Liver (tissue), 9 donors: ENCODE results near the gene IFNGR2. TPM values are rescaled to one million over a fixed set of nuclear protein-coding genes. Genes with fewer than 3 reads are reported as not detected.

ENCODE experiments used
- DNase-seq: peaks from one replicate; pipeline ENCODE4 v3.0.0-alpha.2; 2017; ENCODE audit warnings: low spot score
- H3K27ac ChIP-seq, 2 donors: one replicate each; pipeline ENCODE4 v1.7.0; 2013; ENCODE audit warnings: inconsistent platforms in 2 of 2, low read length in 2 of 2, control low read depth in 1 of 2, low read depth in 1 of 2, mild to moderate bottlenecking in 1 of 2
- H3K27me3 ChIP-seq, 4 donors: one replicate each; pipeline versions ENCODE4 v1.6.1 to v1.7.0; 2013; ENCODE audit warnings: low read length in 3 of 4, inconsistent platforms in 1 of 4, mild to moderate bottlenecking in 1 of 4, moderate library complexity in 1 of 4; ENCODE audit not compliant: control insufficient read depth in 4 of 4, insufficient read depth in 4 of 4
- H3K36me3 ChIP-seq, 4 donors: one replicate each; pipeline versions ENCODE4 v1.6.1 to v1.7.0; 2013; ENCODE audit warnings: low read length in 3 of 4, mild to moderate bottlenecking in 3 of 4, low read depth in 1 of 4, moderate library complexity in 1 of 4; ENCODE audit not compliant: control insufficient read depth in 4 of 4, insufficient read depth in 3 of 4
- H3K4me1 ChIP-seq, 4 donors: one replicate each; pipeline versions ENCODE4 v1.6.1 to v1.7.0; 2013; ENCODE audit warnings: low read length in 3 of 4, mild to moderate bottlenecking in 3 of 4, moderate library complexity in 1 of 4; ENCODE audit not compliant: control insufficient read depth in 4 of 4, insufficient read depth in 4 of 4
- H3K4me3 ChIP-seq, 3 donors: one replicate each; pipeline versions ENCODE4 v1.6.1 to v1.7.0; 2013; ENCODE audit warnings: low read length in 3 of 3, control low read depth in 1 of 3, low read depth in 1 of 3, mild to moderate bottlenecking in 1 of 3
- H3K9ac ChIP-seq, 2 donors: one replicate each; pipeline ENCODE4 v1.7.0; 2013; ENCODE audit warnings: low read length in 2 of 2, mild to moderate bottlenecking in 2 of 2, moderate library complexity in 2 of 2, control low read depth in 1 of 2, low read depth in 1 of 2
- H3K9me3 ChIP-seq, 4 donors: one replicate each; pipeline versions ENCODE4 v1.6.1 to v1.7.0; 2013; ENCODE audit warnings: low read length in 3 of 4; ENCODE audit not compliant: control insufficient read depth in 4 of 4
- ATF3 ChIP-seq: IDR thresholded peaks from 2 replicates; pipeline ENCODE4 v1.6.1; 2016; ENCODE audit warnings: antibody characterized with exemption
- CTCF ChIP-seq: fragments of 150-350 bp; IDR thresholded peaks from 2 replicates; pipeline ENCODE4 v1.5.1; 2017; ENCODE audit warnings: improper control_type of control experiment, low read depth, low read length; ENCODE audit not compliant: missing input control
- EGR1 ChIP-seq, 2 donors: IDR thresholded peaks; 2 replicates each; pipeline ENCODE4 v1.6.1; 2016 to 2018; ENCODE audit warnings: antibody characterized with exemption in 2 of 2, low read depth in 2 of 2
- FOXA1 ChIP-seq: IDR thresholded peaks from 2 replicates; pipeline ENCODE4 v1.6.1; 2016; ENCODE audit warnings: antibody characterized with exemption
- FOXA2 ChIP-seq: IDR thresholded peaks from 2 replicates; pipeline ENCODE4 v1.6.1; 2016; ENCODE audit warnings: antibody characterized with exemption
- GABPA ChIP-seq, 2 donors: IDR thresholded peaks in 1 of 2; conservative IDR thresholded peaks in 1 of 2; 2 replicates each; pipeline ENCODE4 v1.6.1; 2016; ENCODE audit warnings: antibody characterized with exemption in 2 of 2, mild to moderate bottlenecking in 1 of 2, moderate library complexity in 1 of 2
- HNF4A ChIP-seq, 2 donors: conservative IDR thresholded peaks; 2 replicates each; pipeline ENCODE4 v1.6.1; 2016; ENCODE audit warnings: antibody characterized with exemption in 2 of 2, mild to moderate bottlenecking in 2 of 2
- HNF4G ChIP-seq: IDR thresholded peaks from 2 replicates; pipeline ENCODE4 v1.6.1; 2016; ENCODE audit warnings: antibody characterized with exemption
- MAX ChIP-seq: IDR thresholded peaks from 2 replicates; pipeline ENCODE4 v1.6.1; 2016; ENCODE audit warnings: antibody characterized with exemption
- NR2F2 ChIP-seq: IDR thresholded peaks from 2 replicates; pipeline ENCODE4 v1.6.1; 2016; ENCODE audit warnings: antibody characterized with exemption
- RAD21 ChIP-seq, 2 donors: IDR thresholded peaks; 2 replicates each; pipeline ENCODE4 v1.6.1; 2016; ENCODE audit warnings: antibody characterized with exemption in 2 of 2, mild to moderate bottlenecking in 2 of 2
- REST ChIP-seq: IDR thresholded peaks from 2 replicates; pipeline ENCODE4 v1.6.1; 2016; ENCODE audit warnings: antibody characterized with exemption, mild to moderate bottlenecking
- RXRA ChIP-seq, 2 donors: IDR thresholded peaks; 2 replicates each; pipeline ENCODE4 v1.6.1; 2017 to 2018; ENCODE audit warnings: antibody characterized with exemption in 2 of 2, mild to moderate bottlenecking in 1 of 2
- SP1 ChIP-seq: IDR thresholded peaks from 2 replicates; pipeline ENCODE4 v1.6.1; 2018; ENCODE audit warnings: antibody characterized with exemption, mild to moderate bottlenecking
- TAF1 ChIP-seq: conservative IDR thresholded peaks from 2 replicates; pipeline ENCODE4 v1.6.1; 2016; ENCODE audit warnings: antibody characterized with exemption, mild to moderate bottlenecking
- YY1 ChIP-seq: IDR thresholded peaks from 2 replicates; pipeline ENCODE4 v1.6.1; 2016; ENCODE audit warnings: antibody characterized with exemption, mild to moderate bottlenecking
- ZBTB33 ChIP-seq: IDR thresholded peaks from 2 replicates; pipeline ENCODE4 v1.6.1; 2016; ENCODE audit warnings: antibody characterized with exemption
- WGBS: extraction: QIAGEN DNeasy Blood & Tissue Kit; methylation state at CpG from one replicate; pipeline ENCODE4 v1.1.7; 2013; 5-methylcytosine and 5-hydroxymethylcytosine counted together
- polyA plus RNA-seq, 2 donors: library from polyadenylated mRNA; stranded (reverse) in 1 of 2; unstranded in 1 of 2; fragments of 200-250 nt in 1 of 2; fragments of >200 nt in 1 of 2; fragmentation: Nextera tagmentation in 1 of 2; extraction: Ambion mirVana in 1 of 2; gene quantifications; one replicate each; pipeline versions ENCODE4 v1.2.1 to v1.2.3, GENCODE V29; 2013 to 2015
- total RNA-seq, 2 donors: library from RNA; depleted of rRNA; stranded (reverse); fragments of >200 nt; gene quantifications; one replicate each; pipeline ENCODE4 v1.2.3, GENCODE V29; 2014
- donor health status: healthy.
- donor health status: healthy.
- donor health status: healthy.
- donor health status: healthy.
- donor health status: healthy.

Gene IFNGR2
- total and polyA plus RNA-seq, 4 donors, result 23.0 to 24.3 (median 23.4) TPM

- Histone ChIP-seq H3K4me3 (no peak overlapping the region), H3K27me3 (no peaks in the 10 kb centered on the region), H3K27ac (no peak overlapping the region), H3K9ac (no peak overlapping the region), H3K9me3 (no peaks in the 10 kb centered on the region), H3K4me1 (peaks cover 0 to 4% (median 0%) of the 10 kb centered on the region in 4 donors), H3K36me3 (no peaks in the 10 kb centered on the region)
- DNase-seq, result no peak
- WGBS, result 66% methylated on average over 4 of the region's 4 CpGs
- TF ChIP-seq ATF3 (no peak), MAX (no peak), RXRA (IDR thresholded peaks at IDR 0.05) (no peak), SP1 (no peak), CTCF (no peak), FOXA1 (no peak), HNF4G (no peak), FOXA2 (no peak), RAD21 (IDR thresholded peaks at IDR 0.05) (no peak), TAF1 (no peak), GABPA (IDR thresholded peaks at IDR 0.05 in 1 of 2, conservative IDR thresholded peaks at IDR 0.05 in 1 of 2) (no peak), ZBTB33 (no peak)
Observed at GRCh38 chr21:33449616-33450015, 46.4 kb downstream of the IFNGR2 start.

GRCh38 chr21:33451634-33452071 is 48.4 kb downstream of the IFNGR2 start:
- peaks cover 0 to 16% (median 10%) of the 10 kb centered on the region in 4 donors for H3K4me1 ChIP-seq
- no peak for DNase-seq
- WGBS, result 95% methylated on average over 1 of the region's 1 CpG

More at GRCh38 chr21:33451634-33452071, 48.4 kb downstream of the IFNGR2 start:
- H3K4me3 ChIP-seq, result no peak overlapping the region
- H3K27ac ChIP-seq, result no peak overlapping the region
- H3K9me3 ChIP-seq, result no peaks in the 10 kb centered on the region
- H3K36me3 ChIP-seq, result peaks cover 0 to 2% (median 0%) of the 10 kb centered on the region in 4 donors
- TF ChIP-seq REST (no peak), TAF1 (no peak), YY1 (no peak), EGR1 (IDR thresholded peaks at IDR 0.05; ENCODE audit: low read depth in 2 of 2) (no peak), GABPA (IDR thresholded peaks at IDR 0.05 in 1 of 2, conservative IDR thresholded peaks at IDR 0.05 in 1 of 2) (no peak), ATF3 (no peak), CTCF (no peak), RAD21 (IDR thresholded peaks at IDR 0.05) (no peak), ZBTB33 (no peak), MAX (no peak), HNF4A (conservative IDR thresholded peaks at IDR 0.05) (no peak), NR2F2 (no peak)
- no peaks in the 10 kb centered on the region for H3K27me3 ChIP-seq
- H3K9ac ChIP-seq, result no peak overlapping the region
